RCC 7860 (cell line): ENCODE measurements around the gene HOXA13.

ENCODE experiments used
- DNase-seq: peaks from one replicate; pipeline ENCODE4 v3.0.0-alpha.2; 2015; ENCODE audit warnings: low spot score
- FAIRE-seq: peaks from 2 replicates; lab custom pipeline; 2012; peaks lifted over from hg19 to GRCh38; lab: Jason Lieb, UNC

Gene HOXA13

DNA sequence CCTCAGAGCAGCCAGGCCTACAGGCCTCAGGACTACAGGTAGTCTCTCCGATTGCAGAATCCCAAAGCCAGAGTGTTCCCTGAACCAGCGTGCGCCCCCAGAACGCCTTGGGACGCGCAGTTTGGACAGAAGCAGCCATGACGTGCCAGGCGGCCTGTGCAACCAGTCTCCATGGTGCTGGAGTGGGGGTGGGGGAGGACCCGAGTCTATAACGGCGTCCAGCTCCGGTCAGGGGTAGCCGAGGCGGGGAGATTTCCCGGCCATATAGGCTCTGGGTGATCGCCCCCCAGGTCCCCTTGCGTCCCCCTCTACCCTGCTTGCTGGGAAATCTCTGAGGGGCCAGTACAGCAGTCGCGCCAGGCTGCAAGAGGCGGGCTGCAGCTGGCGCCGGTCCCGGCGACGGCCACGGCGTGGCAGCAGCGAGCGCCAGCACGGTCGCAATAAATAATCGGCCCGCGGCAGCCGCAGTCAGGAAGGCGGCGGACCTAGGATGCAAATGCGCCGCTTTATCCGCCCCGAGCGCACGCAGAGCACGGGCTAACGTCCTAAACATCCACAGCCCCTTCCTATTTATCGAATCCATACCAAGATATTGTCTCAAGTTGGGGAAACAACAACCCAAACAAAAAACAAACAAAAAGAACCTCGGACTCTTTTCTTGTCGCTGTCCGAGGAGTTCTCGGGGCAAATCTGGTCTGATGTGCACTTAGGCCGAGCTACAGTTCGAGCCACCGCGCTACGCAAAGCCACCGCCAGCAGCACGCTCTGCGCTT lies 49.1 kb downstream of the HOXA13 start:
- FAIRE-seq (no peak), DNase-seq (peak; percentile 62)

DNA sequence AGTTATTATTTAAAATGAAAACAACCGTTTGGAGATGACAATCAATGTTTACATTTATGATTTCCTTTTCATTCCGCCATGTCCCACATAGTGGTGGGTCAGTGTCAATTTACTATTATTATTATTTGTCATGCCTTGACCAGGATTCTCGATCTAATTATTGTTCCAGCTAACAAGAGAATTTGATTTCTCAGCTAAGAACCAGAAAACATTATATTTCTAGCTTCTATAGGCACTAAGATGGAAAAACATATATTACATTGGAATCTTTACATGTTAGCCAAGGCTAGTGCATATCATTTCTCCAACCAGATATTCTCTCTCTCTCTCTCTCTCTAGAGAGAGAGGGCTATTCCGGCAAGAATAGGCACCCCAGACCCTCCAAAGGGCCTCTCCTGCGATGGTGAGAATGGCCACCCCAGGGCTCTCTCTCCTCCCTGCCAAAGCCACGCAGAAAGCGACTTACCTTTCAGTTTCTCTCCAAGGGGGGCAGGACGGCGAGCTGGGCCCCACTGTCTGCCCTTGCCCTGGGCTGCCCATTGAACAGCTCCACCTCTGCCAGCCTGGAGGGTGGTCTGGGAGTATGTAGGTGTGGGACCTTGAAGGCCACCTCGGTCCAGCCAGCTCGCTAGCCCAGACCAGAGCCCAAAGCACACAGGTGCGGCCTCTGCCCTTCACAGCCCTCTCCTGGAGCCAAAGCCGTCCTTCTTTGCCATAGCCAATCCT lies 49.9 kb downstream of the HOXA13 start:
- DNase-seq (no peak), FAIRE-seq (peak; percentile 50)

DNA sequence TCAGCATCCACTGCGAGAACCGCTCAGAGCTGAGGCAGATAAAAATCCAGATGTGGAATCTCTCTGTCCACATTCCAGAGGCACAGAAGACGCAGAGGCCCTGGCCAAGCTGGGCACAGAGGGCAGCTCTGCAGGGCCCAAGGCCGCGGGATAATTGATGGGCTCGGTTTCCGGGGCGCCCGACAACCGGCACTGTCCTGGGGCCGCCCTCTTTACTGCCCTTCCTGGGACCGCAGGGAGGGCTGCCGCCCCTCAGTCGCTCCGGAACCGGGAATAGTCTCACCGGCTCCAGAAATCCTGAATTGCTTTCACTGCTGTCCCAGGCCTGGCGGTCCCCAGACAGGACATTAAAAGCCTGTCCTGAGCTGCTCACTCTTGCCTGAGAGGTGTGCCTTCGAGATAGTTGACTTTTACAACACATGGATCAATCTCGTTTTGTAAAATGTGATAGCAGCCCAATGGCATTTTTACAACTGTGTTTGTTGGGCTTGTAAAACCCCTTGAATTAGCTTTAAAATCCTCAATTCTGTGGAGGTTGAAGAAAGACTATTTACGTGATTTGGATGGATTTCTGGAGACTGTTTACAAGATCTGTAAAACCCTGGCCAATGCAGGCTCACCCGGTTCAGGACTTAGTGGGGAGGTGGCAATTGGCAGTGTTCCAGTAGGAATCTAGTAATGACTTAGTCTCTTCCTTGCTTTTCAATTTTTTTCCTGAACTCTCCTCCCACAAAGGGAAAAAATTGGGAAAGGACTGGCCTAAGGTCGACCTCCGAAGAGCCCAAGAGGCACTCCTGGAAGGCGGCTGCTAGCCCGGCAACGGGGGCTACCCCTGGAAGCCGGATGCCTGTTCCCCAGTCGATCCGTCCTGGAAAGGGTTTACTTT lies 50.9 kb downstream of the HOXA13 start:
- FAIRE-seq (peak; percentile 42), DNase-seq (peak; percentile 34)

DNA sequence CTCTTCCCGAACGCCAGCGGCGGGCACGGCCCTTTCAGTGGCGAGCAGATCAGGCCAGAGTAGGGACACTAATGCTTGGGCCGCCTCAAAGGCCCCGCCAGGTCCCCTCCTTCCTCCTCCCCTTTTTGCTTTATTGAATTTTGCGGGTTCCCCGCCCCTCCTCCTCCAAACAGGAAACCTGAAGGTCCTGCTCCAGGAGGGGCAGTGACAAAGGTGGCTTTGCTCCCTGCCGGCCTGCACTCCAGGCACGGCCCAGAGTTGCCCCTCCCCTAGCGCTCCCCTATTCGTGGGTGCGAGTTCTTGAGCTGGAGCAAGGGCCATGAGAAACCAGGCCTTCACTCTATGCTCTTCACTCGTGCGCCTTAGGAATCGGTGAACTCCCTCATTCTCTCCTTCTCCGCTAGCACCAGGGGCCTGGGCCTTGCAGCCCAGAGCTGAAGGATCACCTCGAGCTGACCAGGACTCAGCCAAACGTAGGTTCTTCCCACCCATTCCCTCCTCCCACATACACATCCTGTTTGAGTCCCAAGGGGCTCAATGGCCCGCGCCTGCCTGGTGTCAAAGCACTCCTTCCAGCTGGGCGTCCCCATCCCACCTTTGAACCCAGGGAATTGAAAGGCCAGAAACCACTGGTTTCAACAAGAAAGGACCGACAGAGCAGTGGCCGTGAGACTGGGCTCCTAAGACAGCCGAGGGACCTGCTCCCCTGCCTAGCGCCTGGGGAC lies 51.7 kb downstream of the HOXA13 start:
- FAIRE-seq: peak; percentile 81

DNA sequence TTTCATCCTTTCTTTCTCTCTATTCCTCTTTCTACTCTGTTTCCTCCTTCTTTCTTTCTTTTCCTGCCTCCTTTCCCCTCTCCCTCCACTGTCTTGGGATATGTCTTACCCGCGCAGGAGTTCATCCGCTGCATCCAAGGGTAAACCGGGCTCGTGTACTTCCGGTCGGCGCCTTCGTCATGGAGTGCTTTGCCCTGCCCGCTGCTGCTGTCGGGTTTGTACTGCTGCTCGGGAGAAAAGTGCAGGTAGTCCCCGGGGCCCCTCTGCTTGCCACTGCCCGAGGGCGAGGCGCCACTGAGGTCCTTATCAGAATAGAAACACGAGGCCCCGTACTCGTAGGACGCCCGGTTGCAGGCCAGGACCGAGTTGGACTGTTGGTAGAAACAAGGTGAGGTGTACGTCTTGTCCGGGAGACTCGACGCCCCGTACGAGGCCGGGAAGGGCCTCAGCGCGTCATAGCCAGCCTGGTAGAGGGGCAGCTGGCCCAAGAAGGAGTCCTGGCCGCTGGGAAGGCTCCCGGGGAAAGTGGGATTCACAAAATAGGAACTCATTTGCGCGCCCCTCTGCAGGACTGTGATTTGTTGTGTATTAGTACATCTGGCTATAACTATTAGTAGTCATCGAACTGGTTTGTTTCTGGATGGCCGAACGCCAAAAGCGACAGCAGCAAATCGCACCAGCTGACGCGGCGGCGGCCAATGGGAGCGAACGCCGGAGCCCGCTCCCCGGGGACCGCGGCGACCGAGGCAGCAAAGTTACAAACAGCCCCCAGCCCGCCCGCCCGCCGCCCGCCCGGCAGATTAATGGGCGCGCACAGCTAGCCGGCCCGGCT lies 52.5 kb downstream of the HOXA13 start, which contains the start of gene HOXA6:
HOXA6 (minus strand) TSS at position 576 of the 832 bp plus-strand sequence; CDS start at position 551, 25 bp downstream.
- FAIRE-seq: no peak
- DNase-seq: no peak

More for the DNA sequence above, 51.7 kb downstream of the HOXA13 start:
- DNase-seq: peak; percentile 68

DNA sequence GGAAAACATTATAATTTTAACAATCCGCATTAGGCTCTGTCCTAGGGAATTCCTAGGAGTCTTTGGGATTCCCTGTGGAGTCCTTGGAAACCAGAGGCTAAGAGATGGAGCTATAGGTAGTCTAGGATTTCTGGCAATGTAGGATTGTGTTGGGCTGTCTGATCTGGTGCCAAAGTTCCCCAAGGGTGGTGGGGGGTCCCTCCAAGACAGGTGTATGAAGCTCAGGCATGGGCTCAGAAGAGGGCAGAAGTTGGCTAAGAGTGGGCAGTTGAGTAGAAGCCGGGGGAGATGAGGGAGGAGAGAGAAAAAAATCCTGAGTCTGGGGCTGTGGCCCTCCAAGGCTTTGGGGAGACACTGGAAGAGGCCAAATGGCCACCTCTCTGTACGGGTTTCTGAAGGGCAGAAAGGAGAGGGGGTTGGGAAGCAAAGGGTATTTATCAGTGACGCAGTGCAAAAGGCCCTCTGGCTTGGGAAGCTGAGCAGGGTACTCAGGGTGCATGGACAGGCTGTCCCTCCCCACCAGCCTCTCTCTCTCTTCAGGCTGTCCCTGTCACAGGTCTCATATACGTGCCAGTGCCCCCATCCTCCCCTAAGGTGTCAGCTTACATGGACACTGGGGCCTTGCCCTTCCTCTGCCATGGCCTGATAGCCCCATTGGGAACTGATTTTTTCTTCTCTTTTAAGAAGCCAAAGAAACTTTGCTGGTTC lies 53.2 kb downstream of the HOXA13 start:
- no peak for DNase-seq
- FAIRE-seq: no peak

DNA sequence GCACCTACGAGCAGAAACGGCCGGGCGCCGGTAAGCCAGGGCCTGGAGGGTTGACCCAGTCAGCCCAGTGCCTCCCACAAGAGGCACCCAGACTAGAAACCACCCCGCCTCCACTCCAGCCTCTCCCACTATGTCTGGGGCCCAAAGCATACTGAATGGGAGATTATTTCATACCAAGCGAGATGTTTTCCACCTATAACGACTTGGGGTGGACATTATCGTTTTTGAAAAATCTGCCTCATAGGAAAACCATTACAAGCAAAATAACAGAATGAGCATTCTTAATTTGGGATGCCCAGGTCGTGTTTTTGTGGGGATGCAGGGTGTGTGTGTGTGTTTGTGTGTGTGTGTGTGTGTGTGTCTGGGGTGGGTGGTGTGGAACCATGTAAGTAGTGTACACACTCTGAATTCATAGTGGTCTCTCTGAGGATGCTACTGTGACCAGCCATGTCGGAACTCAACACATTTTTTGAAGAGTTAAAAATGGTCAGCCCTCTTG lies 53.9 kb downstream of the HOXA13 start:
- FAIRE-seq (no peak), DNase-seq (no peak)

DNA sequence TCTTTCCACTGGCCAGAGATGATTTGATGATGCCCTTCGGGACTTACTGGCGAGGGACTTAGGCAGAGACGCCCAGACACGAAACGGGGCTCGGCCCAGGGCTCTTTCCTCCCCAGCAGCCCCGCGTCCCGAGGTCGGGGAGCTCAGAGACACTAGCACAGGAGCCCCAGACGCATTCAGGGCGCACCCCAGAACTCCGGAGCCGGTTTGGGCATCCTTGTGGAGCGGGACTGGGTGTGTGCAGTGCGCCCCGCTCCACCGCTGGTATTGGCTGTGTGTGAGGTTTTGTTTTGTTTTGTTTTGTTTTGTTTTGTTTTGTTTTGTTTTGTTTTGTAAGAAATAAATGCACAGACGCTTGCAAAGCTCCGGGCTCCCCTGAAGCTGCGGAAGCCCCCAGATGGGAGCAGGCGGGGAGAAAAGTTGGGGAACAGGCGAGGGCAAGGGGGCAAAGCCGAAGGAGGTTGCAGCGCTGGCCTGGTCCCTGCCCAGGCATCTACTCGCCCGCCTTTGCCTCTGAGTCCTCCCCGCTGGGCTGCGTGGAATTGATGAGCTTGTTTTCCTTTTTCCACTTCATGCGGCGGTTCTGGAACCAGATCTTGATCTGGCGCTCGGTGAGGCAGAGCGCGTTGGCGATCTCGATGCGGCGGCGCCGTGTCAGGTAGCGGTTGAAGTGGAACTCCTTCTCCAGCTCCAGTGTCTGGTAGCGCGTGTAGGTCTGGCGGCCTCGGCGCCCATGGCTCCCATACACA lies 54.6 kb downstream of the HOXA13 start:
- DNase-seq (no peak), FAIRE-seq (no peak)

DNA sequence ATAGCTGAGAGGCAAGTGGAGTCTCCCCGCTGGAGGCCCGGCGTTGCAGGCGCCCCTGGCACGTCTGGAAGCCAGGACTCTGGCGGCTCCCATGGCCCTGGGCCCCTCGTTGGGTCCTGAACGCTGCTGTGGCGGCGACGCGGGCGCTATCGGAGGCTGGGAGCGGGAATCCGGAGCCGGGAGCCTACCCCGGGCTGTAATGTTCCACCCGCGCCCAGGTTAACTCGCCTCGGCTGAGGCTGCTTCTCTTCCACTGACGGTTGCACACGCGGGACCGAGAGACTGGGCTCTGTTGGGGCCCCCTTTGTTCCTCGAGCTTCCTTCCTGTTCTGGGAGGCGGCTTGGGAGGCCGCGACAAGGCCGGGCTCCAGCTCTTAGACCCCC lies 55.1 kb downstream of the HOXA13 start:
- DNase-seq (no peak), FAIRE-seq (no peak)
